Heart right ventricle (tissue), 16 donors: ENCODE measurements around the gene UBASH3B. TPM values are rescaled to one million over a fixed set of nuclear protein-coding genes. Genes with fewer than 3 reads are reported as not detected.

Source experiments
- ATAC-seq, 8 donors: fragments of 200-7000 bp; cut with Tn5 transposase; one replicate each; pipeline ENCODE4 v1.9.1; 2020; ENCODE audit warnings: mild to moderate bottlenecking in 8 of 8, moderate library complexity in 8 of 8, moderate number of reproducible peaks in 1 of 8
- DNase-seq, 2 donors: peaks; one replicate each; pipeline ENCODE4 v3.0.0-alpha.2; 2020
- H3K27ac ChIP-seq, 10 donors: fragments of 200-600 bp; sonication (generic) in 2 of 10; one replicate each; pipeline versions ENCODE4 v1.5.0 to v1.8.0; 2020 to 2022; ENCODE audit warnings: mild to moderate bottlenecking in 3 of 10
- H3K27me3 ChIP-seq, 7 donors: fragments of 200-600 bp; one replicate each; pipeline ENCODE4 v1.8.0; 2021 to 2022; ENCODE audit warnings: mild to moderate bottlenecking in 2 of 7
- H3K36me3 ChIP-seq, 9 donors: fragments of 200-600 bp; sonication (generic) in 1 of 9; one replicate each; pipeline versions ENCODE4 v1.5.0 to v1.8.0; 2020 to 2022; ENCODE audit warnings: mild to moderate bottlenecking in 2 of 9
- H3K4me1 ChIP-seq, 9 donors: fragments of 200-600 bp; sonication (generic) in 1 of 9; one replicate each; pipeline versions ENCODE4 v1.5.0 to v1.8.0; 2020 to 2022; ENCODE audit warnings: mild to moderate bottlenecking in 4 of 9
- H3K4me3 ChIP-seq, 10 donors: fragments of 200-600 bp; sonication (generic) in 2 of 10; one replicate each; pipeline versions ENCODE4 v1.5.0 to v1.8.0; 2020 to 2022; ENCODE audit warnings: mild to moderate bottlenecking in 7 of 10, moderate library complexity in 2 of 10
- H3K9me3 ChIP-seq, 11 donors: fragments of 200-600 bp in 10 of 11; sonication (generic) in 2 of 11; one replicate each; pipeline versions ENCODE4 v1.5.0 to v1.8.0; 2013 to 2022; ENCODE audit warnings: mild to moderate bottlenecking in 2 of 11, control low read depth in 1 of 11, moderate library complexity in 1 of 11
- CTCF ChIP-seq, 9 donors: fragments of 200-600 bp; sonication (generic) in 2 of 9; IDR thresholded peaks; one replicate each; pipeline versions ENCODE4 v1.5.0 to v1.8.0; 2021 to 2022; ENCODE audit warnings: antibody characterized with exemption in 9 of 9, mild to moderate bottlenecking in 5 of 9, moderate library complexity in 1 of 9
- WGBS, 2 donors: extraction: QIAGEN DNeasy Blood & Tissue Kit; methylation state at CpG; one replicate each; pipeline ENCODE4 v1.1.7; 2013; ENCODE audit warnings: inconsistent platforms in 1 of 2; 5-methylcytosine and 5-hydroxymethylcytosine counted together
- intact Hi-C, 10 donors: fragments of 100-400 bp; cut with DNase I; formaldehyde crosslinking; loops; one replicate each; pipeline versions ENCODE4 v1.11.1 to v1.14.2; 2022
- polyA plus RNA-seq, 2 donors: library from polyadenylated mRNA; stranded (reverse); fragments of 200-250 nt; gene quantifications; one replicate each; pipeline ENCODE4 v1.2.3, GENCODE V29; 2013
- total RNA-seq, 10 donors: library from RNA; stranded (reverse); fragmentation: NEBNext Ultra II Directional in 3 of 10; extraction: Animal tissue kit (Norgen Biotek cat#: 25700) in 3 of 10; gene quantifications; one replicate each; pipeline versions ENCODE4 v1.2.1 to v1.2.4, GENCODE V29; 2021 to 2023
- donor health status: Arrhythmogenic right ventricular cardiomyopathy.
- donor health status: ischemic (EF 13 %, LVEDD 7.1; RV severe dilation, severe dysfunction).
- donor health status: healthy with polysubstance abuse.
- donor health status: DM: no; HTN: yes; CAD: no.
- donor health status: DM: no; HTN: no; CAD: no.
- donor health status: ischemic (EF 25% LVEDD 6.9; RV normal size, moderate dysfunction).
- donor health status: ischemic (EF 25% LVEDD 5.7; RV mildly dilated, moderate dysfunction).
- donor health status: healthy.
- donor health status: DM: yes; HTN: yes; CAD: no.
- donor health status: Ischemic cardiomyopathy.
- donor health status: ischemic (EF 35%, LVEDD 5.7; RV mildly dilated, moderate dysfunction).
- donor health status: nonischemic (EF 11% LVEDD 7.7; RV severe dilation, severe dysfunction).
- donor health status: DM: yes; HTN: yes; CAD: no.
- donor health status: PGD.
- donor health status: ischemic (EF 29% LVEDD 5.4; RV normal size, mild dysfunction).
- donor health status: nonischemic (EF 23%, LVEDD 6.1; RV moderate dilation, normal function).

The UBASH3B gene
- total and polyA plus RNA-seq, 12 donors, result 0.51 to 8.0 (median 1.5) TPM

DNA sequence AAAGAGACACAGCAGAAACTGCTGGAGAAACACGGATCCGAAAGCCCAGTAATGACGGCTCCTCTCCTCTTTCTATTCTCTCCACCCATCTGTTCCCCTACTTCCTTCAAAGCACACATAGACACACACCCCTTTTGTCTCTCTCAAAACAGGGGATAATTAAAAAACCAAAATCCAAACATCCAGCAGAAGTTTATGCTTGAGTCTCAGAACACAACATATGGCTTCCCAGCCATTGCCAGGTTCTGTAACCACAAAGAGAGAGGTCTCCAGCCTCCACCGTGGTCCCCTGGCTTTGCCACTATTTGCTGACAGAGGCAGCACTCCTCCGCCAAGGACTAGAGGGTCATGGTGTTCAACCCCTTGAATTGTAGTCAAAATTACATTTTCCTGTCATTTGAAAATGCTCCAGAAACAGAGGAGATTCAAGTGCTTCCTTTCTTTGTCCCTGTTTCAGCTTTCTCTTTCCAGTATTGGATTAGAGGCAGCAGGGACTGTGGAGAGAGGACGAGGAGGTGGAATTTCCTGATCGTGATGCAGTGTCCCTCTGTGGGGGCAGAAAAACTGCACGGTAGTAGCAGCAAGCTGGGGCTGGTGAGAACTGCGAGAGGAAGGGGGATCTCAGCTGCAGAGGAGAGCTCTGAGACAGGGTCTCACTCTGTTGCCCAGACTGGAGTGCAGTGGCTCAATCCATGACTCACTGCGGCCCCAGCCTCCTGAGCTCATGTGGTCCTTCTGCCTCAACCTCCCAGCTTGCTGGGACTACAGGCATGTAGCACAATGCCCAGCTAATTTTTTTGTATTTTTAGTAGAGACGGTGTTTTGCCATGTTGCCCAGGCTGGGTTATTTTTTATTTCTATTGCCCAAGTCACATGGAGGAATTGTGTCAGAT, 60.3 kb downstream of the UBASH3B start:
- WGBS, 2 donors, result 61% methylated on average over 11 of the region's 11 CpGs
- DNase-seq (no peak), ATAC-seq (no peak)
- Histone ChIP-seq H3K9me3 (no peaks in the 10 kb centered on the region), H3K27me3 (peaks cover 0 to 5% (median 0%) of the 10 kb centered on the region in 7 donors), H3K27ac (peak overlapping the region in 1 of 10 donors; percentile 80), H3K36me3 (no peaks in the 10 kb centered on the region), H3K4me3 (no peak overlapping the region), H3K4me1 (peaks cover 0 to 67% (median 0%) of the 10 kb centered on the region in 9 donors)
- no peak for TF ChIP-seq CTCF (IDR thresholded peaks at IDR 0.05)
- intact Hi-C loops, result no loop called here

DNA sequence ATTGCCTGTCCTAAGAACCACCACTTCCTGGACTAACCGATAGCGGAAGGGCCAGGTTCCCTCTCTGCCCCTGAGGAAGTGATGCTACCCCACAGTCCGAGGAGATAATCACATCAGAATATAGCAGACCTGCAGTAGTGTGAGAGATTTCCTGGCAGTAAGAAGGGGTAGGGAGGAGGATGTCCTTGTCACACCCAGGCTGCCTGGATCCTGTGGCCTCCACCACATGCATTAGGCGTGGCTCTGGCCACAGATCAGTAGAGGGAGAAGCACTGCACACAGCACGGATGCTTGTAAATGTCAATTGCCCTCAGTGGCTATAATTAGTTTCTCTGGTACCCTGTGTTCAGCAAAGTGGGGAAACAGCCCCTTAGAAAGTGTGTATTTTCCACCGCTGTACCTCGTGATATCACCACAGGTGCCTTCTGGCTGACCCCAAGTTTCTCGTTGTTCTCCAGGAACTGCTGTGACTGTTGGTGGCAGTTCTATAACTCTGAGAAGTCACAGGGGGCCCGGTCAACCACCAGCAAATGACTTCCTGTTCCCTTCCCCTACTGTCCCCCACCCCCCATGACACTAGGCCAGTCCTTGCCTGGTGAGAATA, 61.8 kb downstream of the UBASH3B start:
- H3K27ac ChIP-seq, result peak overlapping the region in 2 of 10 donors; percentile 48 to 80
- H3K36me3 ChIP-seq, result no peaks in the 10 kb centered on the region
- no peak overlapping the region for H3K4me3 ChIP-seq
- ATAC-seq (peak in 4 of 8 donors; percentile 41 to 76 (median 60)), DNase-seq (no peak)
- no peak for TF ChIP-seq CTCF (IDR thresholded peaks at IDR 0.05)
- H3K27me3 ChIP-seq, result peaks cover 0 to 2% (median 0%) of the 10 kb centered on the region in 7 donors
- H3K9me3 ChIP-seq, result no peaks in the 10 kb centered on the region
- WGBS, 2 donors, result 58 to 63% methylated on average over 9 of the region's 9 CpGs
- H3K4me1 ChIP-seq, result peaks cover 0 to 63% (median 0%) of the 10 kb centered on the region in 9 donors
- intact Hi-C loops, result no loop called here

- no peak overlapping the region for H3K4me3 ChIP-seq
- no peak for DNase-seq
- intact Hi-C loops, result no loop called here
Observed at GRCh38 chr11:122720107-122720881, 64.8 kb downstream of the UBASH3B start.

More at GRCh38 chr11:122720107-122720881, 64.8 kb downstream of the UBASH3B start:
- no peaks in the 10 kb centered on the region for H3K36me3 ChIP-seq
- H3K27me3 ChIP-seq, result no peaks in the 10 kb centered on the region
- no peak overlapping the region for H3K27ac ChIP-seq
- TF ChIP-seq CTCF (IDR thresholded peaks at IDR 0.05), result no peak
- no peaks in the 10 kb centered on the region for H3K9me3 ChIP-seq
- H3K4me1 ChIP-seq, result peaks cover 0 to 58% (median 0%) of the 10 kb centered on the region in 9 donors
- no peak for ATAC-seq
- 92 to 93% methylated on average over 7 of the region's 7 CpGs for WGBS, 2 donors
